ENCODE measurements around the gene SLF1.
"Not testable (repeated sequence)": the region's sequence is repeated elsewhere in the genome, so short reads cannot be mapped to it uniquely, and the experiment has no call there.

SLF1 gene

GRCh38 chr5:94618493-94619328, at the start of gene SLF1, which contains the start of gene KIAA0825:
TSS of gene SLF1 (plus strand) at chr5:94618669. CDS start at chr5:94628811, 10,142 bp downstream.
TSS of gene KIAA0825 (minus strand) at chr5:94618604. CDS start at chr5:94537126, 81,478 bp downstream.
- DNase-seq (ENCODE audit: low spot score), result peak; percentile 91

- DNase-seq (ENCODE audit: low spot score), result no peak
Measured at GRCh38 chr5:94571415-94571814, 47.1 kb upstream of the SLF1 start.

GRCh38 chr5:94573349-94573748, 45.1 kb upstream of the SLF1 start:
- not testable (repeated sequence) for DNase-seq (ENCODE audit: low spot score)

GRCh38 chr5:94575196-94575595, 43.3 kb upstream of the SLF1 start:
- no peak for DNase-seq (ENCODE audit: low spot score)

- DNase-seq (ENCODE audit: low spot score), result no peak
Measured at GRCh38 chr5:94577466-94578245, 40.8 kb upstream of the SLF1 start.

- DNase-seq (ENCODE audit: low spot score), result no peak
Measured at GRCh38 chr5:94595281-94595840, 23.1 kb upstream of the SLF1 start.

GRCh38 chr5:94613583-94613982, 4.9 kb upstream of the SLF1 start:
- peak; percentile 14 for DNase-seq (ENCODE audit: low spot score)

GRCh38 chr5:94614156-94614805, 4.2 kb upstream of the SLF1 start:
- DNase-seq (ENCODE audit: low spot score), result no peak

GRCh38 chr5:94615862-94616261, 2.6 kb upstream of the SLF1 start:
- no peak for DNase-seq (ENCODE audit: low spot score)

- peak; percentile 80 for DNase-seq (ENCODE audit: low spot score)
Measured at GRCh38 chr5:94618029-94618492, 408 bp upstream of the SLF1 start.

GRCh38 chr5:94620256-94620655, 1.8 kb downstream of the SLF1 start:
- no peak for DNase-seq (ENCODE audit: low spot score)

GRCh38 chr5:94621763-94622162, 3.3 kb downstream of the SLF1 start:
- no peak for DNase-seq (ENCODE audit: low spot score)

GRCh38 chr5:94623011-94623410, 4.5 kb downstream of the SLF1 start:
- DNase-seq (ENCODE audit: low spot score), result no peak

GRCh38 chr5:94623877-94624276, 5.4 kb downstream of the SLF1 start:
- DNase-seq (ENCODE audit: low spot score), result no peak

- no peak for DNase-seq (ENCODE audit: low spot score)
Measured at GRCh38 chr5:94627191-94627590, 8.7 kb downstream of the SLF1 start.

- no peak for DNase-seq (ENCODE audit: low spot score)
Measured at GRCh38 chr5:94632024-94632423, 13.6 kb downstream of the SLF1 start.

- no peak for DNase-seq (ENCODE audit: low spot score)
Measured at GRCh38 chr5:94640176-94640575, 21.7 kb downstream of the SLF1 start.

- DNase-seq (ENCODE audit: low spot score), result peak; percentile 1
Measured at GRCh38 chr5:94645053-94645452, 26.6 kb downstream of the SLF1 start.

GRCh38 chr5:94646758-94647157, 28.3 kb downstream of the SLF1 start:
- no peak for DNase-seq (ENCODE audit: low spot score)

- DNase-seq (ENCODE audit: low spot score), result no peak
Measured at GRCh38 chr5:94649874-94650273, 31.4 kb downstream of the SLF1 start.

- DNase-seq (ENCODE audit: low spot score), result no peak
Measured at GRCh38 chr5:94658272-94658671, 39.8 kb downstream of the SLF1 start.

GRCh38 chr5:94660506-94660905, 42.0 kb downstream of the SLF1 start:
- no peak for DNase-seq (ENCODE audit: low spot score)
